Colonic mucosa (tissue), 4 donors: ENCODE results near the gene ADGRV1. TPM values are rescaled to one million over a fixed set of nuclear protein-coding genes. Genes with fewer than 3 reads are reported as not detected.

Experiments
- DNase-seq: peaks from one replicate; pipeline ENCODE4 v3.0.0-alpha.2; 2020
- H3K27ac ChIP-seq: fragments of 200-600 bp; one replicate; pipeline ENCODE4 v1.8.0; 2021
- H3K27me3 ChIP-seq: fragments of 200-600 bp; one replicate; pipeline ENCODE4 v1.8.0; 2021
- H3K36me3 ChIP-seq: fragments of 200-600 bp; one replicate; pipeline ENCODE4 v1.8.0; 2021
- H3K4me1 ChIP-seq: fragments of 200-600 bp; one replicate; pipeline ENCODE4 v1.8.0; 2021; ENCODE audit warnings: mild to moderate bottlenecking
- H3K4me3 ChIP-seq: fragments of 200-600 bp; one replicate; pipeline ENCODE4 v1.8.0; 2021
- H3K9ac ChIP-seq, 2 donors: one replicate each; pipeline ENCODE4 v1.7.0; 2013; ENCODE audit warnings: control low read depth in 2 of 2, low read depth in 2 of 2, low read length in 2 of 2
- H3K9me3 ChIP-seq: fragments of 200-600 bp; one replicate; pipeline ENCODE4 v1.8.0; 2021
- intact Hi-C: fragments of 100-400 bp; cut with DNase I; formaldehyde crosslinking; loops from one replicate; pipeline ENCODE4 v1.14.1; 2022
- total RNA-seq, 2 donors: library from RNA; stranded (reverse); fragmentation: NEBNext Ultra II Directional in 1 of 2; extraction: Animal tissue kit (Norgen Biotek cat#: 25700) in 1 of 2; gene quantifications; one replicate each; pipeline ENCODE4 v1.2.1, GENCODE V29; 2021
- TF ChIP-seq, protein P1 (sequence below): fragments of 200-600 bp; IDR thresholded peaks from one replicate; pipeline ENCODE4 v1.8.0; 2022; ENCODE audit warnings: antibody characterized with exemption, mild to moderate bottlenecking
- donor health status: healthy.
- donor health status: DM: no; HTN: no; CAD: no.
- donor health status: DM: no; HTN: no; CAD: no.

The ADGRV1 gene
- total RNA-seq, 2 donors from 2014 or later, result 5.1 to 12.9 TPM

DNA sequence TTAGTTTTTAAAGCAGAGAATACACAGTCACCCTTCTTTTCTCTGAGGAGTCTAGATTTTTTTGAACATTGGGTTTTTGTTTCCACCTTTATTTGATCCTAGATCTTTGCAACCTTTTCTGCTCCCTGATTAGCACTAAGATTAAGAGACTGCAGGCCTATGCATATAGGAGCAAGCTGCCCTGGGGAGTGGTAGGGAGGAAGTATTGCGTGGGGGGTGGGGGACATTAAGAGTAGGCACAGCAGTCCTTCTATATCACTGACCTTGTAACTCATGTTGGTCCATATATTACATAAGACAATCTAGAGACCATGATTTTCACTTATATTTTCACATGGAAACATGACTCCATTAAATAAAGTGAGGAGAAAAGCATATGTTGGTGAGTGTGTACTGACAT, 149.1 kb downstream of the ADGRV1 start:
- H3K4me3 ChIP-seq, result no peak overlapping the region
- no peak overlapping the region for H3K9ac ChIP-seq
- H3K9me3 ChIP-seq, result no peaks in the 10 kb centered on the region
- TF ChIP-seq, protein P1, sequence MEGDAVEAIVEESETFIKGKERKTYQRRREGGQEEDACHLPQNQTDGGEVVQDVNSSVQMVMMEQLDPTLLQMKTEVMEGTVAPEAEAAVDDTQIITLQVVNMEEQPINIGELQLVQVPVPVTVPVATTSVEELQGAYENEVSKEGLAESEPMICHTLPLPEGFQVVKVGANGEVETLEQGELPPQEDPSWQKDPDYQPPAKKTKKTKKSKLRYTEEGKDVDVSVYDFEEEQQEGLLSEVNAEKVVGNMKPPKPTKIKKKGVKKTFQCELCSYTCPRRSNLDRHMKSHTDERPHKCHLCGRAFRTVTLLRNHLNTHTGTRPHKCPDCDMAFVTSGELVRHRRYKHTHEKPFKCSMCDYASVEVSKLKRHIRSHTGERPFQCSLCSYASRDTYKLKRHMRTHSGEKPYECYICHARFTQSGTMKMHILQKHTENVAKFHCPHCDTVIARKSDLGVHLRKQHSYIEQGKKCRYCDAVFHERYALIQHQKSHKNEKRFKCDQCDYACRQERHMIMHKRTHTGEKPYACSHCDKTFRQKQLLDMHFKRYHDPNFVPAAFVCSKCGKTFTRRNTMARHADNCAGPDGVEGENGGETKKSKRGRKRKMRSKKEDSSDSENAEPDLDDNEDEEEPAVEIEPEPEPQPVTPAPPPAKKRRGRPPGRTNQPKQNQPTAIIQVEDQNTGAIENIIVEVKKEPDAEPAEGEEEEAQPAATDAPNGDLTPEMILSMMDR, result no peak
- no peaks in the 10 kb centered on the region for H3K36me3 ChIP-seq
- H3K4me1 ChIP-seq, result no peaks in the 10 kb centered on the region
- no peaks in the 10 kb centered on the region for H3K27me3 ChIP-seq
- intact Hi-C loops, result no loop called here
- no peak for DNase-seq
- no peak overlapping the region for H3K27ac ChIP-seq

DNA sequence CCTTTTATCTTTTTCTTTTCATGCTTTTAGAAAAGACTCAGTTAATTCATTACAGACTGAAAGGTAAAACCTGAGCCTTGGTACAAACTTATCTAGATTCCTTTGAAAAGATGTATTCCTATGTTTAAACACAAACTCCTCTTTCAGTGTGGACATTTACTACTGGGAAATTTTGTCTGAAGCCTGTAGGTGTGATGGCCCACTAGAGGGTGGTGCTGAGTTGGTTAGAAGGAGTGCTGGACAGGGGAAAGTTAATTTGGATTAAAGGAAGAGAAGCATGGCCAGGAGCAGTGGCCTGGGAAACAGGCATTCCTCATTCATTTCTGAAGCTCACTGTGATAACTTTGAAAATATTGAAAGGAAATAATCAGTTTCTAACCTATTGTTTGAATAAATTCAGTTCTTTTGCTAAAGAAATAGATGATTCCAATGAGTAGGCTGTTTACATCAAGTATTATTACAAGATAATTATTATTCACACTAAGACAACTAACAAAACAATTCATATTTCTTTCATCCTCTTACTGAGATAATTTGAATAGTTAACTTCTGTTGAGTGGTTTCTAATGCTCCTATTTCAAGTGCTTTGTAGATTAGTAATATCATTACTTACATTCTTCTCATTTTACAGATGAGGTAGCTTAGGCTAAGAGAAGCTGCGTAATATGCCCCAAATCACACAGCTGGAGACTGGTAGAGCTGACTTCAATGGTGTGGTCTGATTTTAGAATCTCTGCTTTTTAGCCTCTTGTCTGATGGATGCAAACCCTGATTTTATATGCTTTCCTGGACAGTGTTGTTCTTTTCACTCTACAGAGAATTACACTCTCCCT, 150.9 kb downstream of the ADGRV1 start:
- Histone ChIP-seq H3K9ac (no peak overlapping the region), H3K27me3 (no peaks in the 10 kb centered on the region), H3K9me3 (no peaks in the 10 kb centered on the region), H3K4me1 (no peaks in the 10 kb centered on the region), H3K27ac (no peak overlapping the region), H3K4me3 (no peak overlapping the region), H3K36me3 (no peaks in the 10 kb centered on the region)
- TF ChIP-seq, protein P1, result peak; percentile 49
- intact Hi-C loops, result loop anchor here (5.0 kb wide), 1 partner anchor 73 kb away; no protein-coding TSS in a partner anchor
- peak; percentile 29 for DNase-seq

DNA sequence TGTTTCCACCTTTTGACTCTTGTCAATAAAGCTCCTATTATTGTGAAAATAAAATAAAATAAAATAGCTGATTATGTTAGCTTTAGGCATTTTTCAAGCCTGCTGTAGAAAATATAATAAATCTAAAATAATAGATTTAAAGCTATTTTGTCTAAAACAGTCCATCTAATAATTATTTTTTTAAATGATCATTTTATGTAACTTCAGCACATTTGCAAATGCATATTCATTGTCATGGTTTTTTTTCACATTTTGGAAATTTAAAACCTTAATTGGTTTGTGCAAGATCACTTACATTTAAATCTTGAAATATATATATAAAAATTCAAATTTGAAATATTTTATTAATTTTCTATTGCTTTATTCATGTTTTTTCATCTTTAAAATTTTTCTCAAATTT, 159.8 kb downstream of the ADGRV1 start:
- Histone ChIP-seq H3K4me3 (no peak overlapping the region), H3K9ac (no peak overlapping the region), H3K27me3 (no peaks in the 10 kb centered on the region), H3K9me3 (no peaks in the 10 kb centered on the region), H3K4me1 (no peaks in the 10 kb centered on the region), H3K27ac (no peak overlapping the region), H3K36me3 (no peaks in the 10 kb centered on the region)
- TF ChIP-seq, protein P1, result no peak
- no peak for DNase-seq
- intact Hi-C loops, result no loop called here

DNA sequence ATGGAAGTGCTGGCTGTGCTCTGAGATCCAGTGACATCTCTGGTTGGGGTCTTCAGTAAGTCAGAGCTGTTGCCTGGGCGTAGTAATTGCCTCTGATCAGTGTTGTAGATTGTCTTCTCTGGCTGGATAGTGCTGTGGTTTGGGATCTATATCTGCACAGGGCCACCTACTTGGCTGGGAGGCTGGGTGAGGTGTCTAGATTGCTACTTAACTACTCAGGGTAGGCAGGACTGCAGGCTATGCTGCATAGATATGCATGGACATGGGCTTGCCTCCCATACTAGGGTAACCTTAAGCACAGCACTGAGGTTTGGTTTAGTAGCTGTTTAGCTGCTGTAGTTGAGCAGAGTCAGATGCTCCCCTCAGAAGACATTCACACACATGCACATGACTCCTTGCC, 181.0 kb downstream of the ADGRV1 start:
- no peaks in the 10 kb centered on the region for H3K9me3 ChIP-seq
- no peak overlapping the region for H3K9ac ChIP-seq
- H3K4me3 ChIP-seq, result no peak overlapping the region
- H3K27ac ChIP-seq, result no peak overlapping the region
- no peak for DNase-seq
- no peaks in the 10 kb centered on the region for H3K27me3 ChIP-seq
- TF ChIP-seq, protein P1, result no peak
- H3K36me3 ChIP-seq, result no peaks in the 10 kb centered on the region
- intact Hi-C loops, result no loop called here
- no peaks in the 10 kb centered on the region for H3K4me1 ChIP-seq

DNA sequence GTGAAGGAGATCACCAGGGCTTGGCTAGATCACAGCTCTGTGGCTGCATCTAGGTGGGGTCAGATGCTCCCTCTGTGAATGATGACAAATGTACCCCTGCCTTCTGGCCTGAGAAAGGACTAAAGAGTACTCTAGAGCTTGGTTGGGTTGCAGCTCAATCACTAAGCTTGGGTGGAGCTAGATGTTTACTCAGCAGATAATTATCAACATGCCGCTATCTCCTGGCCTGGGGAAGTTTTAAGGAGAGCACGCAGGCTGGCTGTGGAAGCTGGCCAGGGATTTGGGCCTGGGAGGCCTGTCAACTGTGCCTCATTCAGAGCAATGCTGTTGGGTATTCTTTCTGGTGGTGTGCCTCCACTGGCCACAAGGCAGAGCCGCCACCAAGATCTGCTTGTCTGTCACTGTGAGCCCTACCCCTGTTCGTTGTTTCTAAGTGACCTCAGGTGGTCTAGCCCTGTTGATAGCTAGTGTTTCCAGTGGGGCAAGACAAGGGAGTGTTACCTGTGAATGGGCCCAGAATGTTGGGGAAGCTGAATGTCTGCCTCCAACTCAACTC, 181.7 kb downstream of the ADGRV1 start:
- TF ChIP-seq, protein P1, result no peak
- intact Hi-C loops, result no loop called here
- Histone ChIP-seq H3K36me3 (no peaks in the 10 kb centered on the region), H3K27me3 (no peaks in the 10 kb centered on the region), H3K27ac (no peak overlapping the region), H3K4me1 (no peaks in the 10 kb centered on the region), H3K4me3 (no peak overlapping the region), H3K9me3 (no peaks in the 10 kb centered on the region), H3K9ac (no peak overlapping the region)
- DNase-seq, result no peak
